WTC11 (cell line): ENCODE data around the gene CAPN2.

ENCODE experiments used
- CTCF ChIP-seq: fragments of 200-600 bp; IDR thresholded peaks from 2 replicates; pipeline ENCODE4 v1.8.0; 2022; ENCODE audit warnings: antibody characterized with exemption
- NFE2L1 ChIP-seq: sonication (generic); formaldehyde crosslinking; IDR thresholded peaks from 2 replicates; pipeline ENCODE4 v1.8.1; 2023; ENCODE audit warnings: missing genetic modification reagents
- SP1 ChIP-seq: sonication (generic); formaldehyde crosslinking; conservative IDR thresholded peaks from 2 replicates; pipeline ENCODE4 v1.8.1; 2022; ENCODE audit warnings: missing genetic modification reagents
- ZBTB43 ChIP-seq: sonication (generic); formaldehyde crosslinking; IDR thresholded peaks from 2 replicates; pipeline ENCODE4 v1.8.1; 2023; ENCODE audit warnings: mild to moderate bottlenecking, missing genetic modification reagents

GRCh38 chr1:223707256-223708000 lies 4.9 kb upstream of the CAPN2 start:
- TF ChIP-seq CTCF (no peak), SP1 (CRISPR knock-in tag) (no peak), ZBTB43 (CRISPR knock-in tag) (no peak), NFE2L1 (CRISPR knock-in tag) (no peak)
